Adrenal gland (tissue), 5 donors: ENCODE measurements around the gene NUP210L.

Experiments used
- POLR2A ChIP-seq, 2 donors: fragments of 450-650 bp; IDR thresholded peaks; one replicate each; pipeline ENCODE4 v1.6.1; 2017; ENCODE audit warnings: antibody characterized with exemption in 2 of 2, mild to moderate bottlenecking in 2 of 2, moderate library complexity in 1 of 2
- TF ChIP-seq, protein P1 (sequence below), 6 experiments: fragments of 450-650 bp in 4 of 6; fragments of 200-600 bp in 2 of 6; sonication (generic) in 1 of 6; IDR thresholded peaks; 1 replicate in 5 of 6; 2 replicates in 1 of 6; pipeline versions ENCODE4 v1.5.1 to v1.8.0; 2016 to 2021; ENCODE audit warnings: antibody characterized with exemption in 6 of 6, mild to moderate bottlenecking in 2 of 6, moderate library complexity in 1 of 6
- donor health status: DM: no; HTN: no; CAD: no.

- TF ChIP-seq, protein P1, sequence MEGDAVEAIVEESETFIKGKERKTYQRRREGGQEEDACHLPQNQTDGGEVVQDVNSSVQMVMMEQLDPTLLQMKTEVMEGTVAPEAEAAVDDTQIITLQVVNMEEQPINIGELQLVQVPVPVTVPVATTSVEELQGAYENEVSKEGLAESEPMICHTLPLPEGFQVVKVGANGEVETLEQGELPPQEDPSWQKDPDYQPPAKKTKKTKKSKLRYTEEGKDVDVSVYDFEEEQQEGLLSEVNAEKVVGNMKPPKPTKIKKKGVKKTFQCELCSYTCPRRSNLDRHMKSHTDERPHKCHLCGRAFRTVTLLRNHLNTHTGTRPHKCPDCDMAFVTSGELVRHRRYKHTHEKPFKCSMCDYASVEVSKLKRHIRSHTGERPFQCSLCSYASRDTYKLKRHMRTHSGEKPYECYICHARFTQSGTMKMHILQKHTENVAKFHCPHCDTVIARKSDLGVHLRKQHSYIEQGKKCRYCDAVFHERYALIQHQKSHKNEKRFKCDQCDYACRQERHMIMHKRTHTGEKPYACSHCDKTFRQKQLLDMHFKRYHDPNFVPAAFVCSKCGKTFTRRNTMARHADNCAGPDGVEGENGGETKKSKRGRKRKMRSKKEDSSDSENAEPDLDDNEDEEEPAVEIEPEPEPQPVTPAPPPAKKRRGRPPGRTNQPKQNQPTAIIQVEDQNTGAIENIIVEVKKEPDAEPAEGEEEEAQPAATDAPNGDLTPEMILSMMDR (IDR thresholded peaks at IDR 0.05), result no peak
- TF ChIP-seq POLR2A (IDR thresholded peaks at IDR 0.05), result no peak
Observed at GRCh38 chr1:154199563-154199879, 44.6 kb upstream of the NUP210L start.
